ENCODE results near the gene ESR1.

DNA sequence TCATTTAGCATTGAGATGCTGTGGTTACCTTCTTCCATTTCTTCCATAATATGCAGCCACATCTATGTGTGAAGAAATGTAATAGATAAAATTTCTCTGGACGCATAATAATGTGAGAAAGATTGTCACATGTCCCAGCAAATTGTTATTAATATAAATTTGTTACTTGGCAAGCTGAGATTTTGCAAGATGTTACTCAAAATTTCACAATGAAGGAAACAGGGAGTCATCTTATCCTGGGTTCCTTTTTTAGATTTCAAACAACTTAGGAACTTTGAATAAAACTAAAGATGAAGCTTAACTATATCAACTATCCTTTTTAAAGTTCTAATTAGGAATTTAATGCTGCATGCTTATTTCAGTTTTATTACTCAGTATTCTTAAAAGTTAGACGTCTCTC, 3.6 kb downstream of the ESR1 start:
- no peak for TF ChIP-seq CTCF (IDR thresholded peaks at IDR 0.05)
- TF ChIP-seq POLR2A (IDR thresholded peaks at IDR 0.05; ENCODE audit: low read depth): no peak

Measured in esophagus muscularis mucosa (tissue), 3 donors.